ENCODE results near the gene S100PBP. TPM values are rescaled to one million over a fixed set of nuclear protein-coding genes. Genes with fewer than 3 reads are reported as not detected.

Gene S100PBP
- polyA plus RNA-seq, 1 of the 3 experiments (the other 2 are of a cell fraction) = 13.2 TPM

DNA sequence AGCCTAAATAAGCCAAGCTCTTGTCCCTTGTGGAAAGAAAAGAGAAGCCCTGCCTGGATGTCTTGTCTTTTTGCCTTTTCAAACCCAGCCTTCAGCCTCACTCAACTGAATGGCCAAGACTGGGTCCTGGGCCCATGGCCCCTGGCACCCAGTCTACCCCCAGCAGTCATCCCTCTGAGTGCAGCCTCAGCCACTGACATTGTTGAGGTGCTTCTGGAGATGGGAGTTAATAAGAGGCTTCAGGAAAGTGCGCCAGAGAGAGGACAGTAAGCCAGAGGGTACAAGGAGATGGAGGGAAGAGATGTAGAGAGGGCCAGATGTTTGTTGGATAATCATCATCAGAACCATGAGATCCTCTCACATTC is 46.4 kb downstream of the S100PBP start (continued):
- TF ChIP-seq, protein P1, sequence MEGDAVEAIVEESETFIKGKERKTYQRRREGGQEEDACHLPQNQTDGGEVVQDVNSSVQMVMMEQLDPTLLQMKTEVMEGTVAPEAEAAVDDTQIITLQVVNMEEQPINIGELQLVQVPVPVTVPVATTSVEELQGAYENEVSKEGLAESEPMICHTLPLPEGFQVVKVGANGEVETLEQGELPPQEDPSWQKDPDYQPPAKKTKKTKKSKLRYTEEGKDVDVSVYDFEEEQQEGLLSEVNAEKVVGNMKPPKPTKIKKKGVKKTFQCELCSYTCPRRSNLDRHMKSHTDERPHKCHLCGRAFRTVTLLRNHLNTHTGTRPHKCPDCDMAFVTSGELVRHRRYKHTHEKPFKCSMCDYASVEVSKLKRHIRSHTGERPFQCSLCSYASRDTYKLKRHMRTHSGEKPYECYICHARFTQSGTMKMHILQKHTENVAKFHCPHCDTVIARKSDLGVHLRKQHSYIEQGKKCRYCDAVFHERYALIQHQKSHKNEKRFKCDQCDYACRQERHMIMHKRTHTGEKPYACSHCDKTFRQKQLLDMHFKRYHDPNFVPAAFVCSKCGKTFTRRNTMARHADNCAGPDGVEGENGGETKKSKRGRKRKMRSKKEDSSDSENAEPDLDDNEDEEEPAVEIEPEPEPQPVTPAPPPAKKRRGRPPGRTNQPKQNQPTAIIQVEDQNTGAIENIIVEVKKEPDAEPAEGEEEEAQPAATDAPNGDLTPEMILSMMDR (IDR thresholded peaks at IDR 0.05) = no peak
- TF ChIP-seq TEAD4 (IDR thresholded peaks at IDR 0.05; ENCODE audit: borderline replicate concordance, insufficient read depth) (no peak), FOSL2 (IDR thresholded peaks at IDR 0.05; ENCODE audit: borderline replicate concordance, low read depth) (no peak), RFX5 (IDR thresholded peaks at IDR 0.05; ENCODE audit: low read length) (no peak), EZH2phosphoT487 (IDR thresholded peaks at IDR 0.05; ENCODE audit: borderline replicate concordance, low read depth) (no peak)

DNA sequence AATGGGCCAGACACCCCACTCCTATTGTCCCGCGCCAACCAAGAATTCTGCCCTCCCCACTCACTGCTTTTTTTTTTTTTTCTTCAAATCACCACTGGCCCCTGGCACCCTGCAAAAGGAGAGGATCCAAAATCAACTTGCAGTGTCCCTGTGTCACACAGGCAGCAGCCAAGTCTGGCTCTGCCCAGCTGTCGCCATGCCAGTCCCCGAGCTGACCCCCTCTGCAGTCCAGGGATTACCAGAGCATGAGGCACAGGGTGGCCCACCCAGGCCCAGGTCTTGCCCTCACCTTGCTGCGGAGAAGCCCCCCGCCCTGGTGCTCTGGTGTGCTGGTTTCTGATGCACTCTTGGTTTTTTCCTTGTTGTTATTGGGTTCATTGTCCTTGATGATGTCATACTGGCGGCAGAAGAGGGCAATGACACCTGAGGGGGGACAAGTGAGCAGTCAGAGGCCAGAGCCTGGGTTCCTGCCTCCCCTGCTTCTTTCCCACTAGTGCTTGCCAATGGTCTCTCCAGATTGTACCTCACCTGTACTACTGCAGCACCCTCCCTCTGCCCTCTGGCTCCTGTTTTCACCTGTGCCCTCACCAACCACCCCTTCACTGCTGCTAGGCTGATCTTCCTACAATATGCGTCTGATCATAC is 47.0 kb downstream of the S100PBP start:
- Histone ChIP-seq H3K9me3 (no peaks in the 10 kb centered on the region), H3F3A (replicated peaks; ENCODE audit: insufficient read depth) (no peaks in the 10 kb centered on the region), H3K27me3 (ENCODE audit: insufficient read depth) (no peaks in the 10 kb centered on the region), H2AFZ (ENCODE audit: low read depth) (no peak overlapping the region), H3K4me1 (ENCODE audit: control insufficient read depth in 1 of 2, insufficient read depth in 2 of 2, low read depth in 1 of 2, low read length in 1 of 2) (no peaks in the 10 kb centered on the region), H3K9ac (no peak overlapping the region), H3K27ac (ENCODE audit: low read depth in 2 of 2, low read length in 1 of 2) (no peak overlapping the region), H3K4me2 (no peak overlapping the region), H3K4me3 (ENCODE audit: low read depth in 2 of 2, low read length in 1 of 2) (no peak overlapping the region), H4K20me1 (ENCODE audit: insufficient read depth) (no peaks in the 10 kb centered on the region), H3K9me2 (no peaks in the 10 kb centered on the region), H3K36me3 (replicated peaks in 1 of 2; ENCODE audit: control insufficient read depth in 1 of 2, insufficient read depth in 2 of 2, low read length in 1 of 2) (peaks cover 4 to 20% of the 10 kb centered on the region in 2 experiments), H3K79me2 (ENCODE audit: insufficient read depth) (no peaks in the 10 kb centered on the region)
- 97% methylated on average over 8 of the region's 8 CpGs for WGBS (ENCODE audit: low lambda C conversion rate)
- TF ChIP-seq SMC3 (IDR thresholded peaks at IDR 0.05; ENCODE audit: low read depth, low read length) (no peak), FOXJ3 (CRISPR knock-in tag; IDR thresholded peaks at IDR 0.05) (no peak), MXI1 (IDR thresholded peaks at IDR 0.05; ENCODE audit: low read depth, low read length) (no peak), GABPA (IDR thresholded peaks at IDR 0.05; ENCODE audit: low read depth) (no peak), EZH2phosphoT487 (IDR thresholded peaks at IDR 0.05; ENCODE audit: borderline replicate concordance, low read depth) (no peak), ELF1 (IDR thresholded peaks at IDR 0.05) (no peak)
- TF ChIP-seq, protein P2, sequence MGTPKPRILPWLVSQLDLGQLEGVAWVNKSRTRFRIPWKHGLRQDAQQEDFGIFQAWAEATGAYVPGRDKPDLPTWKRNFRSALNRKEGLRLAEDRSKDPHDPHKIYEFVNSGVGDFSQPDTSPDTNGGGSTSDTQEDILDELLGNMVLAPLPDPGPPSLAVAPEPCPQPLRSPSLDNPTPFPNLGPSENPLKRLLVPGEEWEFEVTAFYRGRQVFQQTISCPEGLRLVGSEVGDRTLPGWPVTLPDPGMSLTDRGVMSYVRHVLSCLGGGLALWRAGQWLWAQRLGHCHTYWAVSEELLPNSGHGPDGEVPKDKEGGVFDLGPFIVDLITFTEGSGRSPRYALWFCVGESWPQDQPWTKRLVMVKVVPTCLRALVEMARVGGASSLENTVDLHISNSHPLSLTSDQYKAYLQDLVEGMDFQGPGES (IDR thresholded peaks at IDR 0.05; ENCODE audit: low read depth, low read length) = no peak
- TF ChIP-seq, protein P3, sequence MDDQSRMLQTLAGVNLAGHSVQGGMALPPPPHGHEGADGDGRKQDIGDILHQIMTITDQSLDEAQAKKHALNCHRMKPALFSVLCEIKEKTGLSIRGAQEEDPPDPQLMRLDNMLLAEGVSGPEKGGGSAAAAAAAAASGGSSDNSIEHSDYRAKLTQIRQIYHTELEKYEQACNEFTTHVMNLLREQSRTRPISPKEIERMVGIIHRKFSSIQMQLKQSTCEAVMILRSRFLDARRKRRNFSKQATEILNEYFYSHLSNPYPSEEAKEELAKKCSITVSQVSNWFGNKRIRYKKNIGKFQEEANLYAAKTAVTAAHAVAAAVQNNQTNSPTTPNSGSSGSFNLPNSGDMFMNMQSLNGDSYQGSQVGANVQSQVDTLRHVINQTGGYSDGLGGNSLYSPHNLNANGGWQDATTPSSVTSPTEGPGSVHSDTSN (IDR thresholded peaks at IDR 0.05) = no peak
- TF ChIP-seq, protein P4, sequence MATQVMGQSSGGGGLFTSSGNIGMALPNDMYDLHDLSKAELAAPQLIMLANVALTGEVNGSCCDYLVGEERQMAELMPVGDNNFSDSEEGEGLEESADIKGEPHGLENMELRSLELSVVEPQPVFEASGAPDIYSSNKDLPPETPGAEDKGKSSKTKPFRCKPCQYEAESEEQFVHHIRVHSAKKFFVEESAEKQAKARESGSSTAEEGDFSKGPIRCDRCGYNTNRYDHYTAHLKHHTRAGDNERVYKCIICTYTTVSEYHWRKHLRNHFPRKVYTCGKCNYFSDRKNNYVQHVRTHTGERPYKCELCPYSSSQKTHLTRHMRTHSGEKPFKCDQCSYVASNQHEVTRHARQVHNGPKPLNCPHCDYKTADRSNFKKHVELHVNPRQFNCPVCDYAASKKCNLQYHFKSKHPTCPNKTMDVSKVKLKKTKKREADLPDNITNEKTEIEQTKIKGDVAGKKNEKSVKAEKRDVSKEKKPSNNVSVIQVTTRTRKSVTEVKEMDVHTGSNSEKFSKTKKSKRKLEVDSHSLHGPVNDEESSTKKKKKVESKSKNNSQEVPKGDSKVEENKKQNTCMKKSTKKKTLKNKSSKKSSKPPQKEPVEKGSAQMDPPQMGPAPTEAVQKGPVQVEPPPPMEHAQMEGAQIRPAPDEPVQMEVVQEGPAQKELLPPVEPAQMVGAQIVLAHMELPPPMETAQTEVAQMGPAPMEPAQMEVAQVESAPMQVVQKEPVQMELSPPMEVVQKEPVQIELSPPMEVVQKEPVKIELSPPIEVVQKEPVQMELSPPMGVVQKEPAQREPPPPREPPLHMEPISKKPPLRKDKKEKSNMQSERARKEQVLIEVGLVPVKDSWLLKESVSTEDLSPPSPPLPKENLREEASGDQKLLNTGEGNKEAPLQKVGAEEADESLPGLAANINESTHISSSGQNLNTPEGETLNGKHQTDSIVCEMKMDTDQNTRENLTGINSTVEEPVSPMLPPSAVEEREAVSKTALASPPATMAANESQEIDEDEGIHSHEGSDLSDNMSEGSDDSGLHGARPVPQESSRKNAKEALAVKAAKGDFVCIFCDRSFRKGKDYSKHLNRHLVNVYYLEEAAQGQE (IDR thresholded peaks at IDR 0.05; ENCODE audit: low read depth, low read length) = no peak
- TF ChIP-seq, protein P5, sequence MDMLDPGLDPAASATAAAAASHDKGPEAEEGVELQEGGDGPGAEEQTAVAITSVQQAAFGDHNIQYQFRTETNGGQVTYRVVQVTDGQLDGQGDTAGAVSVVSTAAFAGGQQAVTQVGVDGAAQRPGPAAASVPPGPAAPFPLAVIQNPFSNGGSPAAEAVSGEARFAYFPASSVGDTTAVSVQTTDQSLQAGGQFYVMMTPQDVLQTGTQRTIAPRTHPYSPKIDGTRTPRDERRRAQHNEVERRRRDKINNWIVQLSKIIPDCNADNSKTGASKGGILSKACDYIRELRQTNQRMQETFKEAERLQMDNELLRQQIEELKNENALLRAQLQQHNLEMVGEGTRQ (IDR thresholded peaks at IDR 0.05; ENCODE audit: borderline replicate concordance, low read depth, low read length) = no peak
- POLR2A ChIA-PET = no interaction called here
- CTCF ChIA-PET = interaction anchor here (0.6 kb wide), 1 partner anchor 153 kb away, joined by 3 read pairs; no protein-coding TSS in a partner anchor
- DNase-seq = no peak

Measured in SK-N-SH (cell line).